Thoracic aorta (tissue), 2 donors: Measurements from ENCODE around the gene CKAP2L. TPM values are rescaled to one million over a fixed set of nuclear protein-coding genes. Genes with fewer than 3 reads are reported as not detected.
"Not testable (repeated sequence)": the region's sequence is repeated elsewhere in the genome, so short reads cannot be mapped to it uniquely, and the experiment has no call there.

ENCODE experiments used
- ATAC-seq: fragments of 150-250 bp; one replicate; pipeline ENCODE4 v1.8.0; 2017; ENCODE audit warnings: low read depth; ENCODE audit not compliant: insufficient number of reproducible peaks, low FRiP score
- DNase-seq: peaks from one replicate; pipeline ENCODE4 v3.0.0-alpha.2; 2020; ENCODE audit warnings: low spot score
- H3K27ac ChIP-seq, 2 donors: fragments of 200-600 bp; sonication (generic); 1 replicate in 1 of 2; 2 replicates in 1 of 2; pipeline ENCODE4 v1.5.1; 2016; ENCODE audit warnings: mild to moderate bottlenecking in 2 of 2, moderate library complexity in 2 of 2
- H3K27me3 ChIP-seq: fragments of 200-600 bp; sonication (generic); replicated peaks from 2 replicates; pipeline ENCODE4 v1.6.0; 2016; ENCODE audit warnings: mild to moderate bottlenecking; ENCODE audit not compliant: insufficient read depth
- H3K36me3 ChIP-seq: fragments of 200-600 bp; sonication (generic); one replicate; pipeline ENCODE4 v1.5.1; 2016
- H3K4me1 ChIP-seq, 2 donors: fragments of 200-600 bp; sonication (generic); 1 replicate in 1 of 2; 2 replicates in 1 of 2; pipeline versions ENCODE4 v1.5.1 to v1.6.0; 2016; ENCODE audit warnings: low read depth in 2 of 2, mild to moderate bottlenecking in 1 of 2; ENCODE audit not compliant: control insufficient read depth in 1 of 2
- H3K4me3 ChIP-seq: fragments of 200-600 bp; sonication (generic); 2 replicates; pipeline ENCODE4 v1.5.1; 2016; ENCODE audit warnings: mild to moderate bottlenecking
- H3K9me3 ChIP-seq: fragments of 200-600 bp; sonication (generic); 2 replicates; pipeline ENCODE4 v1.5.1; 2016
- total RNA-seq, 2 donors: library from RNA; depleted of rRNA; stranded (reverse); fragments of >200 nt; gene quantifications; one replicate each; pipeline versions ENCODE4 v1.1.0 to v1.2.3, GENCODE V29; 2016
- TF ChIP-seq, protein P1 (sequence below): fragments of 200-600 bp; sonication (generic); IDR thresholded peaks from one replicate; pipeline ENCODE4 v1.5.1; 2019; ENCODE audit warnings: antibody characterized with exemption

The CKAP2L gene
- total RNA-seq, 2 donors from 2014 or later, result 1.3 TPM; not detected in 1

DNA sequence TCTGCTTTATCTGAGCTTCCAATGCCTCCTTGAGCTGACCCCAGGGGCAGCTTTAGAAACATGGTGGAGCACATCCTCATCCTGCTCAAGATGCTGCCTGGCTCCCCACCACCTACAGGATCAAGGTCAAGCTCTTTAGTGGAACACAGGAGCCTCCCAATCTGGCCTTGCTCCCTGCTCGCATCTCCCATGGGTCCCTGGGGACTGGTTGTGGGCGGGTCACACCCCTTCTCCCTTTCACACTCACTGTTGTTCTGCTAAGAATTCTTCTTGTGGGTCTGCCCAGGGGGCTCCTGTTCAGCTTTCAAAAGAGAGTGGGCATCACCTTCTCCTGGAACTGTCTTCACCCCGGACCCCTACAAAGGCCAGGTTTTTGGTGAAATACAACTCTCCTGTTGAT is 51.9 kb downstream of the CKAP2L start:
- no peak overlapping the region for H3K4me3 ChIP-seq
- H3K9me3 ChIP-seq, result no peaks in the 10 kb centered on the region
- TF ChIP-seq, protein P1, sequence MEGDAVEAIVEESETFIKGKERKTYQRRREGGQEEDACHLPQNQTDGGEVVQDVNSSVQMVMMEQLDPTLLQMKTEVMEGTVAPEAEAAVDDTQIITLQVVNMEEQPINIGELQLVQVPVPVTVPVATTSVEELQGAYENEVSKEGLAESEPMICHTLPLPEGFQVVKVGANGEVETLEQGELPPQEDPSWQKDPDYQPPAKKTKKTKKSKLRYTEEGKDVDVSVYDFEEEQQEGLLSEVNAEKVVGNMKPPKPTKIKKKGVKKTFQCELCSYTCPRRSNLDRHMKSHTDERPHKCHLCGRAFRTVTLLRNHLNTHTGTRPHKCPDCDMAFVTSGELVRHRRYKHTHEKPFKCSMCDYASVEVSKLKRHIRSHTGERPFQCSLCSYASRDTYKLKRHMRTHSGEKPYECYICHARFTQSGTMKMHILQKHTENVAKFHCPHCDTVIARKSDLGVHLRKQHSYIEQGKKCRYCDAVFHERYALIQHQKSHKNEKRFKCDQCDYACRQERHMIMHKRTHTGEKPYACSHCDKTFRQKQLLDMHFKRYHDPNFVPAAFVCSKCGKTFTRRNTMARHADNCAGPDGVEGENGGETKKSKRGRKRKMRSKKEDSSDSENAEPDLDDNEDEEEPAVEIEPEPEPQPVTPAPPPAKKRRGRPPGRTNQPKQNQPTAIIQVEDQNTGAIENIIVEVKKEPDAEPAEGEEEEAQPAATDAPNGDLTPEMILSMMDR, result no peak
- H3K27me3 ChIP-seq, result no peaks in the 10 kb centered on the region
- H3K4me1 ChIP-seq, result no peaks in the 10 kb centered on the region
- ATAC-seq (no peak), DNase-seq (no peak)
- H3K36me3 ChIP-seq, result no peaks in the 10 kb centered on the region
- H3K27ac ChIP-seq, result no peak overlapping the region

DNA sequence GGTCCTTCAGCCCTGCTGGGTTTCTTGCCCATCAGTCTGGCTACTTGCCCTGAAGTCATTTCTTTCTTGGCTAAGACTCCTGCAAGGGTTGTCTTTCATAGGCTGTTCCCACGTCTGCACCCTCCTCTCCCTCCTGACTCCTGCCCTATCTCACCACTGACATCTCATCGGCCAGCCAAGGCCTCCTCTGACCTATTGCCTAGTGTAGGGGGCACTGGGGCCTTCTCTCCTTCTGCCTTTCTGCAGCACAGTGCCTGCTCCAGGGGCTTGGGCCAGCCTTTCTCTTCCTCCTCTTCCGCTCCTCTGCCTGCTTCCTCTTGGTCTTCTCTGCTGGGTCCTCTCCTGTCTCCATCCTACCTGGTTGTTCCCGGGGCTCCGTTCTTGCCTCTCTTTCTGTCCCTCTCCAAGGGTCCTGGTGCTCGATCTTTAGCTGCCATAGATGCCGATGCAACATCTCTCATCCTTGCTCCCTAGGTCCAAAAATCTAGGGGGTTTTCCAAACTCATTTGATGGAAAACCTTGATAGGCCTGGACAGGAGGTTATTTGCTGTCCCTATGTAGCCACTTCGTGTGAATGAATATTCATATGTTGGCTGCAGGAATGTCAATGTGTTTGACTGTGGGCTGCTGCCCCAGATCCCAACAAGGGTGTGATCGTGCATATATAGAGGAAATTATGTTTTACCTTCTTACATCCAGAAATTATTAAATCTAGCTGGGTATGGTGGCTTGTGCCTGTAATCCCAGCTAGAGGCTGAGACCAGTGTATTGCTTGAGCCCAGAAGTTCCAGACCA is 53.3 kb downstream of the CKAP2L start:
- TF ChIP-seq, protein P1, result no peak
- Histone ChIP-seq H3K27ac (no peak overlapping the region), H3K27me3 (no peaks in the 10 kb centered on the region), H3K4me1 (no peaks in the 10 kb centered on the region), H3K4me3 (no peak overlapping the region), H3K9me3 (no peaks in the 10 kb centered on the region), H3K36me3 (no peaks in the 10 kb centered on the region)
- ATAC-seq (no peak), DNase-seq (no peak)

DNA sequence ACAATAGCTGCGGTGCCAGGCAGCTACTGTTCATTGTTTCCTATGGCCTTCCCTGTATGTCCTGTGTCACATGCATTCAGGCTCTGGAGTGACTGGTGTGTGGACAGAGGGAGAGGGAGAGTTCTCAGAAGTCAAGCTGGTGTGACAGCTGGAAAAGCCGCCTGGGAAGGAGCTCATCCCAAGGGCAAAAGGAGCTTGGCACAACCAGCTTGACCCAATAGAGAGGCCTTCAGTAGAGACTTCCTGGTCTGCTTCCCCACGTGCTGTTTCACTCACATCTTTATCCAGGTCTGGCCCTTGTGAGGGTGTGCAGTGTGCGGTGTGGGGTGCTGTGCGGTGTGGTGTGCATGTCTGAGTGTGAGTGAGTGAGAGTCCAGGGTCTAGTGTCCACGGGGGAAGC is 54.7 kb downstream of the CKAP2L start:
- H3K4me3 ChIP-seq, result no peak overlapping the region
- no peak for DNase-seq
- TF ChIP-seq, protein P1, result no peak
- no peaks in the 10 kb centered on the region for H3K4me1 ChIP-seq
- no peak overlapping the region for H3K27ac ChIP-seq
- ATAC-seq, result no peak
- H3K27me3 ChIP-seq, result no peaks in the 10 kb centered on the region
- no peaks in the 10 kb centered on the region for H3K36me3 ChIP-seq
- H3K9me3 ChIP-seq, result no peaks in the 10 kb centered on the region

DNA sequence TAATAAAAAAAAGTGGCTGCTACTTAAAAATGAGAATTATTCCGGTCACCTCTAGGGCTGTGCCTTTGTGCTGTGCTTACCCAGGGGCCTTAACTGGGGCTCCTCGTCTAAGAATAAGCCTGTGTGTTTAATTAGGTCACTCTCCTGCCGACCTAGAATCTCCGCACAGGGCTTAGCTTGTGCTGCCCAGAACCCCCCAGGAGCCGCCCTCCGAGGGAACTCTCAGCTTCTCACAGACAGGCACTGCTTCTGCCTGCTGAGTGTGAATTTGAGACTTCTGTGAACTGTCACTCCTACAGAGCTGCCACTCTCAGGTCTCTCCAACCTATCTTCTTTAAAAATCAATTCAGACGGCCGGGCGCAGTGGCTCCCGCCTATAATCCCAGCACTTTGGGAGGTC is 55.4 kb downstream of the CKAP2L start:
- TF ChIP-seq, protein P1, result no peak
- H3K36me3 ChIP-seq, result no peaks in the 10 kb centered on the region
- no peaks in the 10 kb centered on the region for H3K27me3 ChIP-seq
- H3K4me1 ChIP-seq, result no peaks in the 10 kb centered on the region
- ATAC-seq (no peak), DNase-seq (no peak)
- no peak overlapping the region for H3K27ac ChIP-seq
- no peaks in the 10 kb centered on the region for H3K9me3 ChIP-seq
- no peak overlapping the region for H3K4me3 ChIP-seq

DNA sequence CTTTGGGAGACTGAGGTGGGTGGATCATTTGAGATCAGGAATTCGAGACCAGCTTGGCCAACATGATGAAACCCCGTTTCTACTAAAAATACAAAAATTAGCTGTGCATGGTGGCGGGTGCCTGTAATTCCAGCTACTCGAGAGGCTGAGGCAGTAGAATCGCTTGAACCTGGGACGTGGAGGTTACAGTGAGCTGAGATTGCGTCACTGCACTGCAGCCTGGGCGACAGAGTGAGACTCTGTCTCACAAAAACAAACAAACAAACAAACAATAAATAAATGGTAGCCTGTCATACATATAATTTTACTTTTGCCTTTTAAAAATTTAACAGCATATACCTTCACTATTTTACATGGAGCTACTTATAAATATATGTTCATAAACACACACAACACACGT is 57.5 kb downstream of the CKAP2L start:
- not testable (repeated sequence) for H3K27ac ChIP-seq, H3K4me1 ChIP-seq, H3K36me3 ChIP-seq, H3K9me3 ChIP-seq, DNase-seq, ATAC-seq, H3K27me3 ChIP-seq, H3K4me3 ChIP-seq
